ENCODE results near the gene AMTN. TPM values are rescaled to one million over a fixed set of nuclear protein-coding genes. Genes with fewer than 3 reads are reported as not detected.

Gene AMTN
- total RNA-seq, 4 donors from 2014 or later: 0.26 to 1.9 (median 1.3) TPM; not detected in 1

- no peak overlapping the region for H3K4me3 ChIP-seq (ENCODE audit: low read depth, poor library complexity, severe bottlenecking)
- WGBS, 2 donors: 88% methylated on average over 2 of the region's 2 CpGs
- intact Hi-C loops (cut with DNase I; ENCODE audit: low total_unique reads): no loop called here
- no peak for TF ChIP-seq CTCF (IDR thresholded peaks at IDR 0.05)
- no peak for TF ChIP-seq POLR2A (IDR thresholded peaks at IDR 0.05)
- DNase-seq (ENCODE audit: low spot score in 2 of 2): no peak
These were observed 52.4 kb downstream of the AMTN start for GRCh38 chr4:70570796-70571195.

GRCh38 chr4:70571772-70572171 lies 53.4 kb downstream of the AMTN start:
- intact Hi-C loops (cut with DNase I; ENCODE audit: low total_unique reads): no loop called here
- TF ChIP-seq POLR2A (IDR thresholded peaks at IDR 0.05) (no peak), CTCF (IDR thresholded peaks at IDR 0.05) (no peak)
- WGBS, 2 donors: 16 to 29% methylated on average over 2 of the region's 2 CpGs

GRCh38 chr4:70575964-70576363 lies 57.6 kb downstream of the AMTN start:
- no peak overlapping the region for H3K4me3 ChIP-seq (ENCODE audit: low read depth, poor library complexity, severe bottlenecking)
- DNase-seq (ENCODE audit: low spot score in 2 of 2): no peak
- intact Hi-C loops (cut with DNase I; ENCODE audit: low total_unique reads): no loop called here
- TF ChIP-seq POLR2A (IDR thresholded peaks at IDR 0.05) (no peak), CTCF (IDR thresholded peaks at IDR 0.05) (no peak)

More at GRCh38 chr4:70571772-70572171, 53.4 kb downstream of the AMTN start:
- no peak for DNase-seq (ENCODE audit: low spot score in 2 of 2)
- no peak overlapping the region for H3K4me3 ChIP-seq (ENCODE audit: low read depth, poor library complexity, severe bottlenecking)

GRCh38 chr4:70577220-70577927 lies 59.0 kb downstream of the AMTN start:
- intact Hi-C loops (cut with DNase I; ENCODE audit: low total_unique reads): no loop called here
- TF ChIP-seq CTCF (IDR thresholded peaks at IDR 0.05): no peak
- TF ChIP-seq POLR2A (IDR thresholded peaks at IDR 0.05): no peak
- DNase-seq (ENCODE audit: low spot score in 2 of 2): no peak
- 28 to 37% methylated on average over 6 of the region's 6 CpGs for WGBS, 2 donors
- H3K4me3 ChIP-seq (ENCODE audit: low read depth, poor library complexity, severe bottlenecking): no peak overlapping the region

- intact Hi-C loops (cut with DNase I; ENCODE audit: low total_unique reads): no loop called here
These were observed 63.6 kb downstream of the AMTN start for GRCh38 chr4:70581980-70582379.

More at GRCh38 chr4:70581980-70582379, 63.6 kb downstream of the AMTN start:
- TF ChIP-seq CTCF (IDR thresholded peaks at IDR 0.05) (no peak), POLR2A (IDR thresholded peaks at IDR 0.05) (no peak)
- DNase-seq (ENCODE audit: low spot score in 2 of 2): no peak
- H3K4me3 ChIP-seq (ENCODE audit: low read depth, poor library complexity, severe bottlenecking): no peak overlapping the region
- WGBS, 2 donors: 88 to 99% methylated on average over 2 of the region's 2 CpGs

Other genes with a start within 250 kb of the AMTN start
- not detected for gene CABS1, start 183.6 kb upstream of the AMTN start, total RNA-seq
- not detected for gene SMR3A, start 157.8 kb upstream of the AMTN start, total RNA-seq
- gene SMR3B, start 135.4 kb upstream of the AMTN start, total RNA-seq: not detected
- gene OPRPN, start 120.6 kb upstream of the AMTN start, total RNA-seq: 1 to 10 TPM in 1 of 4 donors, not detected in 3; 1.4 TPM
- 1 to 10 TPM in 2 of 4 donors, under 1 TPM in 2; 0.21 to 7.3 (median 1.7) TPM for gene MUC7, start 46.4 kb upstream of the AMTN start, total RNA-seq
- gene AMBN, start 73.7 kb downstream of the AMTN start, total RNA-seq: under 1 TPM in 1 of 4 donors, not detected in 3; 0.68 TPM
- under 1 TPM in 1 of 4 donors, not detected in 3; 0.06 TPM for gene ENAM, start 110.2 kb downstream of the AMTN start, total RNA-seq
- 1 to 10 TPM; 1.7 to 5.9 (median 2.4) TPM for gene JCHAIN, start 147.9 kb downstream of the AMTN start, total RNA-seq
- 10 to 100 TPM; 12.6 to 32.8 (median 17.6) TPM for gene UTP3, start 170.0 kb downstream of the AMTN start, total RNA-seq
- 10 to 100 TPM; 54.2 to 88.9 (median 65.7) TPM for gene RUFY3, start 203.4 kb downstream of the AMTN start, total RNA-seq

Measured in lower leg skin (tissue), 4 donors.